ENCODE measurements around the gene PTPRJ. TPM values are rescaled to one million over a fixed set of nuclear protein-coding genes. Genes with fewer than 3 reads are reported as not detected.

The PTPRJ gene
- total and polyA plus RNA-seq, 2 experiments from 2014 or later = 9.3 to 16.4 TPM

- peak; percentile 62 for DNase-seq (ENCODE audit: low spot score)
- Histone ChIP-seq H3K4me2 (no peak overlapping the region), H3K79me2 (peaks cover 76% of the 10 kb centered on the region), H2AFZ (no peak overlapping the region), H3K36me3 (replicated peaks; ENCODE audit: insufficient read depth, low read depth) (no peaks in the 10 kb centered on the region), H3K9me2 (replicated peaks; ENCODE audit: insufficient read depth) (no peaks in the 10 kb centered on the region), H3K4me3 (no peak overlapping the region), H3K9me3 (ENCODE audit: low read depth) (no peaks in the 10 kb centered on the region), H3K27ac (peak overlapping the region; percentile 44), H3K27me3 (no peaks in the 10 kb centered on the region), H3K4me1 (ENCODE audit: insufficient read depth) (peaks cover 13% of the 10 kb centered on the region), H4K20me1 (ENCODE audit: insufficient read depth, poor library complexity, severe bottlenecking) (no peaks in the 10 kb centered on the region)
- 64% methylated on average over 11 of the region's 11 CpGs for WGBS (ENCODE audit: low lambda C conversion rate, missing lambda C conversion rate)
- TF ChIP-seq EZH2 (IDR thresholded peaks at IDR 0.05; ENCODE audit: borderline replicate concordance) (no peak), CTCF (IDR thresholded peaks at IDR 0.05; ENCODE audit: poor library complexity) (no peak), EZH2phosphoT487 (IDR thresholded peaks at IDR 0.05; ENCODE audit: low read depth, severe bottlenecking, unreplicated experiment) (no peak)
These were observed 12.8 kb downstream of the PTPRJ start for GRCh38 chr11:47992959-47993820.

- H3K27me3 ChIP-seq = no peaks in the 10 kb centered on the region
- H3K4me2 ChIP-seq = no peak overlapping the region
- H3K9me2 ChIP-seq (replicated peaks; ENCODE audit: insufficient read depth) = no peaks in the 10 kb centered on the region
- H2AFZ ChIP-seq = no peak overlapping the region
- TF ChIP-seq EZH2phosphoT487 (IDR thresholded peaks at IDR 0.05; ENCODE audit: low read depth, severe bottlenecking, unreplicated experiment) = no peak
- no peak for TF ChIP-seq EZH2 (IDR thresholded peaks at IDR 0.05; ENCODE audit: borderline replicate concordance)
- no peak for TF ChIP-seq CTCF (IDR thresholded peaks at IDR 0.05; ENCODE audit: poor library complexity)
- H3K36me3 ChIP-seq (replicated peaks; ENCODE audit: insufficient read depth, low read depth) = no peaks in the 10 kb centered on the region
- no peaks in the 10 kb centered on the region for H3K9me3 ChIP-seq (ENCODE audit: low read depth)
- peaks cover 64% of the 10 kb centered on the region for H3K79me2 ChIP-seq
- DNase-seq (ENCODE audit: low spot score) = no peak
- H3K27ac ChIP-seq = no peak overlapping the region
- no peaks in the 10 kb centered on the region for H4K20me1 ChIP-seq (ENCODE audit: insufficient read depth, poor library complexity, severe bottlenecking)
- no peak overlapping the region for H3K4me3 ChIP-seq
- WGBS (ENCODE audit: low lambda C conversion rate, missing lambda C conversion rate) = 98% methylated on average over 4 of the region's 4 CpGs
- H3K4me1 ChIP-seq (ENCODE audit: insufficient read depth) = peaks cover 20% of the 10 kb centered on the region
These were observed 14.1 kb downstream of the PTPRJ start for GRCh38 chr11:47994417-47994816.

GRCh38 chr11:47995360-47995769, 15.0 kb downstream of the PTPRJ start:
- H3K4me2 ChIP-seq = no peak overlapping the region
- H3K27ac ChIP-seq = peak overlapping the region; percentile 73
- H3K4me3 ChIP-seq = no peak overlapping the region
- H2AFZ ChIP-seq = no peak overlapping the region
- H3K4me1 ChIP-seq (ENCODE audit: insufficient read depth) = peaks cover 24% of the 10 kb centered on the region
- WGBS (ENCODE audit: low lambda C conversion rate, missing lambda C conversion rate) = 85% methylated on average over 4 of the region's 4 CpGs
- peak; percentile 43 for DNase-seq (ENCODE audit: low spot score)
- no peaks in the 10 kb centered on the region for H3K9me2 ChIP-seq (replicated peaks; ENCODE audit: insufficient read depth)
- peaks cover 60% of the 10 kb centered on the region for H3K79me2 ChIP-seq
- TF ChIP-seq EZH2 (IDR thresholded peaks at IDR 0.05; ENCODE audit: borderline replicate concordance) = no peak
- TF ChIP-seq EZH2phosphoT487 (IDR thresholded peaks at IDR 0.05; ENCODE audit: low read depth, severe bottlenecking, unreplicated experiment) = no peak
- no peak for TF ChIP-seq CTCF (IDR thresholded peaks at IDR 0.05; ENCODE audit: poor library complexity)
- H3K9me3 ChIP-seq (ENCODE audit: low read depth) = no peaks in the 10 kb centered on the region
- H3K36me3 ChIP-seq (replicated peaks; ENCODE audit: insufficient read depth, low read depth) = no peaks in the 10 kb centered on the region
- no peaks in the 10 kb centered on the region for H3K27me3 ChIP-seq
- H4K20me1 ChIP-seq (ENCODE audit: insufficient read depth, poor library complexity, severe bottlenecking) = no peaks in the 10 kb centered on the region

All from hepatocyte (in vitro differentiated cells).